Hepatic stellate cell (primary cell): ENCODE results near the gene RBMXL2.

Source experiments
- DNase-seq: peaks from one replicate; pipeline ENCODE4 v3.0.0; 2011; ENCODE audit warnings: low spot score

The RBMXL2 gene

GRCh38 chr11:7088921-7089320, at the start of gene RBMXL2:
TSS of gene RBMXL2 (plus strand) at chr11:7088998. CDS start at chr11:7089121, 123 bp downstream.
- no peak for DNase-seq

- DNase-seq, result no peak
Measured at GRCh38 chr11:7046474-7047175, 42.2 kb upstream of the RBMXL2 start.

DNA sequence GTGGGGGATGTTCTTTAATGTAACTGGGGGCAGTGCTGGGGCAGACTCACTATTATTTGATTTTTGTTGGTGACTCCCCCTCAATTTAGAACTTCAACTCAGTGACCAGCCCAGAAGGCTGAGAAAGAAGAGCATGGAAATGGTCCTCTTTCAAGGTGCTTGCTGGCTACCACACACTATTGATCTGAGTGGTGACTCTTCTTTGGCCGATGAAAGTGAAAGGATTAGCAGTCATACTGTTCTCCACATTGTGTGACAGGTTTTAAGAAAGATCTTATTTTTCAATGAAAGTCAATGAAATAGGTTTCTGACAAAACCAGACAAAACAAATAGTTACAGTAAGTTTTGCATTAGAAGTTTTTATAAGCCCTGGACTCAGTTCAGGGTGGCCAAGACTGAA, 38.6 kb upstream of the RBMXL2 start:
- no peak for DNase-seq

- DNase-seq, result no peak
Measured at GRCh38 chr11:7056828-7057513, 31.8 kb upstream of the RBMXL2 start.

GRCh38 chr11:7057641-7058040, 31.2 kb upstream of the RBMXL2 start:
- no peak for DNase-seq

DNA sequence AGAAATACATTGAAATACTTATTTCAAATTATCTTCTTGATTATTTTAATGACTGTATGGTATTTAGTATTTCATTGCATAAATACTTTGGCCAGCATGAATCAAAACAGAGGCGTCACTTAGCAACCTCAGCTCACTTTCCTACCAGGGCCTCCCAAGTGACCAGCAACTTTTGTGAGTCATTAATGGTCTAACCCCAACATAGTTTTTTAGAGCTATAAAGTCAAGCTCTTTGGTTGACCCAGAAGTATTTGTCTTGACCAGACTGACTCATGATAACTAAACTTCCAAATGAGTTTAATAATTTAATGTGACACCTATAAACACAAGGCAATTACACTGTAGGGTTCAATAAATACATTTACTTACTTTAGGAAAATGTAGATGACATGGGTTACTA, 27.9 kb upstream of the RBMXL2 start:
- DNase-seq, result peak; percentile 35

DNA sequence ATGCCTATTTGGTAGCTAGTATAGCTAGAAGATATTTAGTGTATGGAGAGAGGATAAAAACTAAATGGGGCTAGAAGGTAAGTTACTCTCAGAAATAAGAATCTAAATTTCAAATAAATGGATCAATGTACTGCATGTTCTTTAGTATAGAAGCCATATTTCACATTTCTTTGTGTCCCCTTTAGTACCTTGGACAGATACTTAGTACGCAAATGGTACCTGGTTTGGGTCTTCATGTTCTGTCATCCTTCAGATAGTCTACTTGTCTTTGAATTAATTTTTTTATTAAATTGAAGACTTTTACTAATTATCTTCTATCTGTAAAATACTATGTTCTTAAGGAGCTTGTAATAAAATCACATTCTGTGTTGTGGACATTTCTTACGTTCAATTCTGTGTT, 26.3 kb upstream of the RBMXL2 start:
- DNase-seq, result no peak

- no peak for DNase-seq
Measured at GRCh38 chr11:7072401-7073028, 16.3 kb upstream of the RBMXL2 start.

GRCh38 chr11:7077101-7077500, 11.7 kb upstream of the RBMXL2 start:
- DNase-seq, result no peak

DNA sequence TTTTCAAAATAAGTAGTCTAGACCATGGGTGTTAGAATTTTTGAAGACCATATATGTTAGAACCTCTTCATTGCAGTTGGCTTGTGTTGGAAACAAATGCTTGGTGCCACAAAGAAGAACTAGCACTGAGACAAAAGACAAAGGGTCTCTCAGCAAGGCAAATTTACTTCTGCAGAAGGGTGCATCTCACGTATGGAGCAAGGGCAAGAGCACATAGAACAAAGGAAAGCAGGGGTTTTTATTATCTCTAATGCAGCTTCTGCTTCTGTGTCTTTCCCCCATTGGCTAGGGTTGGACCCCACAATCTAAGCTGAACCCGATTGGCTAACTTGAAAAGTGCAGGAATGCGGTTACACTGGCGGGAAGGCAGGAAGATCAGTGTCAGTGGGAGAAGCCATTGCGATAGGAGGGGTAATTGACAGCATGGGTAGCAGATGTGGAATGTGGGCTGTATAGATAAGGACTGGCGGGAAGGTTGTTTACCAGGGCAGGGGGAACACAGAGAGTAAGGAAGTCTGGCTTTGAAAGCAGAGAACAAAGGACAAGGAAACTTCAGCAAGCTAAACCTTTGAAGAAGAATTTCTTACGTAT, 9.2 kb upstream of the RBMXL2 start:
- no peak for DNase-seq

DNA sequence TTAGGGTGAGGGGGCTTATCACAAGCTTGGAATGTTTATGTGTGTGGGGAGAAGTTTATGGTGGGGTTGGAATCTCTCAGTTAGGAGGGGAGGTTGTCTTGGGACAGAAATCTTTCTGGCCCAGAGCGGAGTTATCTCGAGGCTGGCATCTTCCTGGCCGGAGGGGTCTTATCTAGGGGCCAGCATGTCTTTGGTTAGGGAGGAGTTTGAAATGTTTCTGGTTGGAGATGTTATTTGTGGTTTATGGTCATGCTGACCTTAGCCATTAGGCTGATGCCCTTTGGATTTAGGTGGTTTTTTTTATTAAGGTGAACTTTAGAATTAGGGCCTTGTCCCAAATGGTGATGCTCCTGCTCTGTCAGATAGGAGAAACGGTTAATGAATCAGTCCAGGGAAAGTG, 7.9 kb upstream of the RBMXL2 start:
- no peak for DNase-seq

DNA sequence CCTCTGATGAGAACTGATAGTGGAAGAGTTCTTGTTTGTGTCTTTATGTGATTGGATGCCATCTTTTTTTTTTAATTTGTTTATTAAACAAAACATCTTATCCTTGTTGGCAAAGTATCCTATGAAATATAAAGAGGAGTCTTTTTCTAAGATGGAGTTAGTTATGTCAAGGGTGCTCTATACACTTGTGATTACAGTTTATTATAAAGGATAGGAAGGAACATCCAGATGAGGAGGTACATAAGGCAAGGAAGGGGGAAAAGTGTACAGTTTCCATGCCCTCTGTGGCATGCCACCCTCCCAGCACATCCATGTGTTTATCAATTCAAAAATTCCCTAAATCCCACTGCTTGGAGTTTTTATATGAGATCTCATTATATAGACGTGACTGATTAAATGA, 7.4 kb upstream of the RBMXL2 start:
- no peak for DNase-seq

DNA sequence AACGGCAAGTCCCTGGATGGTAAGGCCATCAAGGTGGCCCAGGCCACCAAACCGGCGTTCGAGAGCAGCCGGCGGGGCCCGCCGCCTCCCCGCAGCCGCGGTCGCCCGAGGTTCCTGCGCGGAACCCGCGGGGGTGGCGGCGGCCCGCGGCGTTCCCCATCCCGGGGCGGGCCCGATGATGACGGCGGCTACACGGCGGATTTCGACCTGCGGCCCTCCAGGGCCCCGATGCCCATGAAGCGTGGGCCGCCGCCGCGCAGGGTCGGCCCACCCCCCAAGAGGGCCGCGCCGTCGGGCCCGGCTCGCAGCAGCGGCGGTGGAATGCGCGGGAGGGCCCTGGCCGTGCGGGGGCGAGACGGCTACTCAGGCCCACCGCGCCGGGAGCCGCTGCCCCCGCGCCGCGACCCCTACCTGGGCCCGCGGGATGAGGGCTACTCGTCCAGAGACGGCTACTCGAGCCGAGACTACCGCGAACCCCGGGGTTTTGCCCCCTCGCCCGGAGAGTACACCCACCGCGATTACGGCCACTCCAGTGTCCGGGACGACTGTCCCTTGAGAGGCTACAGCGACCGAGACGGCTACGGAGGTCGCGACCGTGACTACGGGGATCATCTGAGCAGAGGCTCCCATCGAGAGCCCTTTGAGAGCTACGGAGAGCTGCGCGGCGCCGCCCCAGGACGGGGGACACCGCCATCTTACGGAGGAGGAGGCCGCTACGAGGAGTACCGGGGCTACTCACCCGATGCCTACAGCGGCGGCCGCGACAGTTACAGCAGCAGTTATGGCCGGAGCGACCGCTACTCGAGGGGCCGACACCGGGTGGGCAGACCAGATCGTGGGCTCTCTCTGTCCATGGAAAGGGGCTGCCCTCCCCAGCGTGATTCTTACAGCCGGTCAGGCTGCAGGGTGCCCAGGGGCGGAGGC, 792 bp downstream of the RBMXL2 start:
- DNase-seq, result no peak

DNA sequence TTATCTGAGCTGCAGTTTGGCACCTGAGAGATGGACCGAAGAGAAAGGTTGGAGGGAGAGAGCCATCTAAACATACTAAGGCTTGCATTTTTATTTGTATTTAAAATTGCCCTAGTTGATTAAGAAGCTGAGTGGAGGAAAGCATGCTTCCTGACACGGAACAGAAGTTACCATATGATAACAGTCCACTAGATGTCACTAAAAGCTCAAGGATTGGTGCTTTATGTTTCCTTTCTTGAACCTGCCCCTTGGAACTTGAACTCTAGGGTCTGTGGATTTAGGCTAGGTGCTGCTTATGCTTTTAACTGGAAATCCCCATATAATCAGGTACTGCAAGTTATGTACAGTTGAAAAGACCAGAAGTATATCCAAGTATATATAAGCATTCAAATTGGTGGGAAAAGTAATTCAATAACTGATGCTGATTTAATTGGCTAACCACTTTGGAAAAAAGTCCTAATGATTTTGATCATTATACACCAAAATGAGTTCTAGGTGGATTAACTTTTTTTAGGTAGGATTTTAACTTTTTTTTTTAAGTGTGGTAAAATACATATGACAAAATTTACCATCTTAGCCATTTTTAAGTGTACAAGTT, 9.5 kb downstream of the RBMXL2 start:
- DNase-seq, result peak; percentile 27

DNA sequence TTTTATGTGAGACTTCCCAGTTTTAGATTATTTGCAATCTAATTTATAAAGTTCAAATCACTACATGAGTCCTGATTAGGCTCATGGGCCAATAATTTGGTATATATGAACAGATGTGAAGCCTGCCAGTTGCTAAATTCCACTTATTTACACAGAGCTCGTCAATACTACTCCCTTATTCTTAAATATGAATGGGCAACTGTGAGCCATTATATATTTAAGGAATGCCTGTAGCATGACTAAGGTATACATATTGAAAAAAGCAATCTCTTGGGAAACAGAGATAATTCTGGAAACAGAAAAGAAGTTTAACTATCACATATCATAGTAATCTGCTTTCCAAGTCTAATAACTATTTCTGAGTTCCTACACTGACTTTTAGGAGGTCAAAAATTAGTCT, 27.0 kb downstream of the RBMXL2 start:
- no peak for DNase-seq

DNA sequence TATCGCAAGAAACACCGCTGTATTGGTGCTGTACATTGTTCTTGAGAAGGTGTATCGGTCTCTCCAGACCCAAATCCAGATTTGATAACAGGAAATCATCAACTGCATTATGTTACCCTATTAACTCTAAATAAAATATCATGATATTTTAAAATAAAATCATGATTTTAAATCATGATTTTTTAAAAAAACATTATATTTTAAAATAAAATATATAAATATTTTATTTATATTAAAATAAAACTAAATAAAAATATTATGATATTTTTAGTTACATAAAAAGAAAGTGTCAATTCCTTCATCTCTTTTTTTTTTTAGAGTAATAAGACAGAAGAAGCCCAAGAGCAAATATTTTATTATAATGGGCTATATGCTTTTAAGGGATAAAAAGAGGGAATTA, 27.6 kb downstream of the RBMXL2 start:
- DNase-seq, result no peak

- DNase-seq, result no peak
Measured at GRCh38 chr11:7138051-7138450, 49.3 kb downstream of the RBMXL2 start.
